HG02981 (cell line): ENCODE measurements around the gene HAGH.
A peak's percentile ranks its signal among the peaks of the same experiment; 100 is the strongest.
"Not testable (repeated sequence)": the region's sequence is repeated elsewhere in the genome, so short reads cannot be mapped to it uniquely, and the experiment has no call there.

Source experiments
- ATAC-seq: cut with Tn5 transposase; IDR thresholded peaks from one replicate; pipeline ENCODE4 v1.9.1; 2021; ENCODE audit warnings: mild to moderate bottlenecking, moderate library complexity; ENCODE audit not compliant: unreplicated experiment

The HAGH gene

GRCh38 chr16:1826691-1827573 lies at the start of gene HAGH, which contains the start of gene FAHD1:
TSS of gene HAGH (minus strand) at chr16:1826825. CDS start at chr16:1826787, 38 bp downstream.
TSS of gene FAHD1 (plus strand) at chr16:1827206. CDS start at chr16:1827239, 33 bp downstream.
- peak; percentile 83 for ATAC-seq

DNA sequence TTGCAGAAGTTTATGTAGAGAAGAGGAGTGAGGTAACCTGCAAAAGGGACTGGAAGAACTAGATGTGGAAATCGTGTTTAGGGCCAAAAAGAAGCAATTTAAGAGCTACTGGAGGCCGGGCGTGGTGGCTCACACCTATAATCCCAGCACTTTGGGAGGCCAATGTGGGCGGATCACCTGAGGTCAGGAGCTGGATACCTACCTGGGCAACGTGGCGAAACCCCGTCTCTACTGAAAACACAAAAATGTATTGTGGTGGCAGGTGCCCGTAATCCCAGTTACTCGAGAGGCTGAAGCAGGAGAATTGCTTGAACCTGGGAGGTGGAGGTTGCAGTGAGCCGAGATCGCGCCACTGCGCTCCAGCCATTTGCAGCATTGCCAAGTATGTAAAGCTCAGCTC lies 49.4 kb upstream of the HAGH start:
- ATAC-seq: not testable (repeated sequence)

GRCh38 chr16:1874854-1875253 lies 48.2 kb upstream of the HAGH start:
- ATAC-seq: no peak

GRCh38 chr16:1871974-1872635 lies 45.5 kb upstream of the HAGH start, which contains the start of gene MEIOB:
TSS of gene MEIOB (minus strand) at chr16:1872164. CDS start at chr16:1868175, 3,989 bp downstream.
- ATAC-seq: no peak

- ATAC-seq: no peak
Measured at GRCh38 chr16:1870365-1871082, 43.9 kb upstream of the HAGH start.

GRCh38 chr16:1865902-1866690 lies 39.5 kb upstream of the HAGH start:
- no peak for ATAC-seq

DNA sequence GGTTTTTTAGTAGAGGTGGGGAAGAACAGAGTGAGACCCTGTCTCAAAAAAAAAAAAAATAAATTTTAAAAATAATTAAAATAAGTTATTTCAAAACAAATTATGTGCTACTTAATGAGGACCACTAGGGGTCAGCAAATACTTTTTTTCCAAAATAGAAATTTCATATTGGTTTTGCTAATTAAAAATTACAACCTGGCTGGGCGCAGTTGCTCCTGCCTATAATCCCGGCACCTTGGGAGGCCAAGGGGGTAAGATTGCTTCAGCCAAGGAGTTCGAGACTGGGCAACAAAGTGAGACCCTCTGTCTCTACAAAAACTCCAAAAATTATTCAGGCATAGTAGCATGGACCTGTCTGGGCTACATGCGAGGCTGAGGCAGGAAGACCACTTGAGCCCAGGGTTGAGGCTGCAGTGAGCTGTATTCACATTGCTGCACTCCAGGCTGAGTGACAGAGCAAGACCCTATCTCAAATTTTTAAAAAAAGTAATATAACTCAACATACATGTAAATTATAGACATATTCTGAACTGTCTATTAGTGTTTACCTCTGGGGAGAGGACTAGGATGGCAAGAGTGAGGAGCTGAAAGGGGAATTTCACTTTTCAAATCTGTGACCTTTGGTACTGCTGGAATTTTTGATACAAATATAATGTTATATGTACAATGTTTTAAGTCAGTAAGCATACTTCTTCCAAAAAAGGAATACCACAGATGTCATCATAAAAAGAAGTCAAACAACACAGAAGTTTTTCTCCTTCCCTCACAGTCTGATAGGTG lies 37.2 kb upstream of the HAGH start:
- ATAC-seq: no peak

- ATAC-seq: no peak
Measured at GRCh38 chr16:1862394-1862793, 35.8 kb upstream of the HAGH start.

DNA sequence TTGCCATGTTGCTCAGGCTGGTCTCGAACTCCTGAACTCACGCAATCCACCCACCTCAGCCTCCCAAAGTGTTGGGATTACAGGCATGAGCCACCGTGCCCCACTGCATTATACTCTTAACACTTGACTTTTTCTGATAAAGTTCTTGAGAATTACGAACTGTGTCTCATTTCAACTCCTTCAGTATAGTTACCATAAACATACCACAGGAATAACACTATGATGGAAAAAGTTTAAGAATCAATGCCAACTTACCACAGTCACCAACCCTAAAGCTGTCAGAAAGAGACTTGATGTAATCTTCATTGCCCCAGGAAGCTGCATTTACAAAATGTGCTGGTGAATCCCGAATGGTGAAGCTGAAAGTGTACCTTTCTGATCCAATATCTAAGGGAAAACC lies 35.1 kb upstream of the HAGH start:
- ATAC-seq: no peak

GRCh38 chr16:1859650-1860049 lies 33.0 kb upstream of the HAGH start:
- no peak for ATAC-seq

- no peak for ATAC-seq
Measured at GRCh38 chr16:1858189-1858865, 31.7 kb upstream of the HAGH start.

DNA sequence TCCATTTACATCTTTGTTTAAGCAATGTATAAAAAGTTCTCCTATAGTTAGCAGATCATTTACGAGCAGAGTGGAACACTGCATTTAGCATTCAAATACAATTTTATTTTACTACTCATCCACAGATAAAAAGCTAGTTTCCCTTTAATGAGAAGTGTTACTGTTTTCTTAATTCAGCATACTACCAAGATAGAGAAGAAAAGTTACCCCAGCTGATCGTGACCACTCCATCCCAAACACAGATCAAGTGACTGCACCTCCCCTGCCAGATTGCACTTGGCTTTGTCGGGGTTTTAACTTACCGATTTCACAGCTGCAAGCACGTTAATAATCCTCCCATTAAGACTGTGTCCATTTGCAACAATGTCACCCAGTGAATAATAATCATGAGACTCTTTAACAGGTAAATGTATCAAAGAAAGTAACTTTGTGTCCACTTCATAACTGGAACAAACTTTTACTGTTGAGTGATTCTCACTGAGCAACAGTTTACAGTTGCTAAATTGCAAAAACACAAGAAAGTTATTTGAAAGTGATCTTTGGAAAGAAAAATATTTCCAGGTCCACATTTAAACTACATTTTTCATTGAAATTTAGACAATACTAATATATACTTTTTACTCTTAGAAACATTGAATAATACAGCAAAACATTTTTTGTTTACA lies 30.9 kb upstream of the HAGH start:
- no peak for ATAC-seq

DNA sequence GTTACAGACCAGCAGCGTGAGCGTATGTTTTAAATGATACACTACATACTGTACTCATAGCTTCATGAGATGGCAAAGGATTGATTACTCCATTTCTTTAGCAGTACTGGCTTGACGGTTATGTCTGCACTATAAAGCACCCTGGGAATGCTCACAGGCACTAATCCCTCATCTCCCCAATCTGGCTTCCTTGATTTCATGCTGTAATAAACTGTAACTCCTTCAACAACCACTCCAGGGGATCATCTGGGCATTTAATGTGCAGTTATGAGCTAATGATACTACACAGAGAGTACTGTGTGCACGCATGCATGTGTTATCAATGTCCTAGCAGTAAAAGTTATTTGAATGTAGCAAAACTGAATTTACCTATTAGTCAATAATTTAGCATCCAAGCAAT lies 25.2 kb upstream of the HAGH start:
- no peak for ATAC-seq

- no peak for ATAC-seq
Measured at GRCh38 chr16:1850981-1851380, 24.4 kb upstream of the HAGH start.

- ATAC-seq: no peak
Measured at GRCh38 chr16:1846416-1846815, 19.8 kb upstream of the HAGH start.

DNA sequence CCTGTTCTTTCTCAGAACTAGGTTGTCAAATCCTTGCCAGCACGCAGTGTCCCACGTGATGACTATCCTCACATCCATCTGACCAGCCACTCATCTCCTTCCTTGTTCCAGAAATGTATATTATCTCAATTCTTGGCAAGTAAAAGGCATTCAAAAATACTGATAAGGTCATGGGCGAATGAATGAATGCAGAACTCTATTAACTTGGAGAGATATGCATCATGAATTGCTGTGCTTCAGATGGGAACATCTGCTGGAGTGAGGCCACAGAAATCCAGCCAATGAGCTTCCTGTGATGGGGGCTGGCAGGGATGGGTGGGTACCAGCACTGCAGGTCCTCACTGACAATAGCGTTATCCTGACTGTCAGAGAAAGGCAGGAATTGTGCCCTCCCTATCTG lies 19.4 kb upstream of the HAGH start:
- no peak for ATAC-seq

DNA sequence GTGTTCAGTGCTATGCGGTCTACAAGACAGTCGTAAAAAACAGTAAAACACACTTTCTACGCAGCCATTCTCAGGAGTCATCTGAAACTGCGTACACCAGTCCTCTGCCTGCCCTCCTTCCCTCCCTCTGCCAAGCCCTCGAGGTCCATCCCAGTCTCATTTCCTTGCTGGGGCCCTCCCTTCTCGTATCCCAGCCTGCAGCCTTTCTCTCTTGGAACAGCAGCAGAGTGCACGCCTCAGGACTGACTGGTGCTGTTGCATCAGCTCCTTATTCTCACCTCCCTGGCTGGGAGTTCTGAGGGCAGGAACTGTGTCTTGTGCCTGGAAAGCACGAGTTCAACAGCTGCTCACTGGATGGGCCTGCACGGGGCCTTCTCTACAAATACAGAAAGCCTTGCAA lies 12.9 kb upstream of the HAGH start:
- ATAC-seq: no peak

DNA sequence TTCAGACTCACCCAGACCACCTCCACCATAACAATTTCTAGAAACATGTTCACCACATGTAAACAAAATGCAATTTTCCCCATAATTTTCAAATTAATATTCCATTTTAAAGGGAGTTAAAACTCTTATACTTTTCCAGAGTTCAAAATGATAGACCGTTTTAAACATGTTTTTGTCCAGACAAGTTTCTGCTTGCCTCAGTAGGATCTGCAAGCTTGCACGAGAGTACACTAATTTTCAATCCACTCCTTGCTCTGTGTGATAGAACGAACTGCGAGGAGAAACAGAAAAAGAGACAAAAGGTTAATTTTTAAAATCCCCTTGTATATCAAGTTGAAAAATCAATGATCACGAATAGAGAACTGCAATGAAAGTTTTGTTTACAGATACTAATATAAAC lies 7.5 kb upstream of the HAGH start:
- ATAC-seq: no peak
